ENCODE results near the gene THOC5. TPM values are rescaled to one million over a fixed set of nuclear protein-coding genes. Genes with fewer than 3 reads are reported as not detected.
A peak's percentile ranks its signal among the peaks of the same experiment; 100 is the strongest.
"Not testable (repeated sequence)": the region's sequence is repeated elsewhere in the genome, so short reads cannot be mapped to it uniquely, and the experiment has no call there.

The THOC5 gene
- 73.2 and 77.1 TPM in 2 replicates for total RNA-seq
- long read RNA-seq, full-length matches to known transcripts: 121 of 145 reads
- long read RNA-seq, partial matches to known transcripts: 10 of 145 reads
- long read RNA-seq, other reads (novel, unspliced or antisense): 14 of 145 reads

GRCh38 chr22:29553351-29554224 lies at the start of gene THOC5:
Gene THOC5 (minus strand): TSS chr22:29553757. CDS start chr22:29549147, 4,610 bp downstream.
- peak within 1 kb of the TSS; percentile 4 for H3K27ac Mint-ChIP-seq (ENCODE audit: unreplicated experiment)
- H3K36me3 Mint-ChIP-seq (ENCODE audit: low read depth): peaks cover 17% of the 10 kb centered on the region
- no peaks in the 10 kb centered on the region for H3K9me3 Mint-ChIP-seq
- DNase-seq (ENCODE audit: low read depth, low spot score): peak; percentile 87
- peak within 1 kb of the TSS; percentile 83 for H3K4me3 Mint-ChIP-seq
- H3K27me3 Mint-ChIP-seq (ENCODE audit: low read depth): no peaks in the 10 kb centered on the region
- peak; percentile 64 for TF ChIP-seq CTCF (conservative IDR thresholded peaks at IDR 0.05)
- peaks cover 12% of the 10 kb centered on the region for H3K4me1 Mint-ChIP-seq

- Mint-ChIP-seq H3K4me1 (peaks cover 5% of the 10 kb centered on the region), H3K27ac (ENCODE audit: unreplicated experiment) (no peak overlapping the region), H3K36me3 (ENCODE audit: low read depth) (no peaks in the 10 kb centered on the region), H3K27me3 (ENCODE audit: low read depth) (no peaks in the 10 kb centered on the region), H3K9me3 (no peaks in the 10 kb centered on the region), H3K4me3 (no peak overlapping the region)
- no peak for TF ChIP-seq CTCF (conservative IDR thresholded peaks at IDR 0.05)
- DNase-seq (ENCODE audit: low read depth, low spot score): no peak
These were observed 45.1 kb upstream of the THOC5 start for GRCh38 chr22:29598684-29599020.

- H3K27me3 Mint-ChIP-seq (ENCODE audit: low read depth); H3K27ac Mint-ChIP-seq (ENCODE audit: unreplicated experiment); H3K4me1 Mint-ChIP-seq; H3K9me3 Mint-ChIP-seq; H3K4me3 Mint-ChIP-seq; DNase-seq (ENCODE audit: low read depth, low spot score); H3K36me3 Mint-ChIP-seq (ENCODE audit: low read depth): not testable (repeated sequence)
These were observed 44.5 kb upstream of the THOC5 start for GRCh38 chr22:29597871-29598683.

GRCh38 chr22:29596408-29596807 lies 42.9 kb upstream of the THOC5 start:
- no peaks in the 10 kb centered on the region for H3K27me3 Mint-ChIP-seq (ENCODE audit: low read depth)
- no peaks in the 10 kb centered on the region for H3K4me1 Mint-ChIP-seq
- no peaks in the 10 kb centered on the region for H3K9me3 Mint-ChIP-seq
- no peaks in the 10 kb centered on the region for H3K36me3 Mint-ChIP-seq (ENCODE audit: low read depth)
- TF ChIP-seq CTCF (conservative IDR thresholded peaks at IDR 0.05): no peak
- H3K4me3 Mint-ChIP-seq: no peak overlapping the region
- DNase-seq (ENCODE audit: low read depth, low spot score): no peak
- H3K27ac Mint-ChIP-seq (ENCODE audit: unreplicated experiment): peak overlapping the region; percentile 67

GRCh38 chr22:29594447-29594846 lies 40.9 kb upstream of the THOC5 start:
- H3K9me3 Mint-ChIP-seq; H3K36me3 Mint-ChIP-seq (ENCODE audit: low read depth); H3K27me3 Mint-ChIP-seq (ENCODE audit: low read depth); H3K4me1 Mint-ChIP-seq; H3K4me3 Mint-ChIP-seq; H3K27ac Mint-ChIP-seq (ENCODE audit: unreplicated experiment); DNase-seq (ENCODE audit: low read depth, low spot score): not testable (repeated sequence)

- no peak for DNase-seq (ENCODE audit: low read depth, low spot score)
- Mint-ChIP-seq H3K9me3 (no peaks in the 10 kb centered on the region), H3K4me1 (peaks cover 4% of the 10 kb centered on the region), H3K36me3 (ENCODE audit: low read depth) (no peaks in the 10 kb centered on the region), H3K27me3 (ENCODE audit: low read depth) (no peaks in the 10 kb centered on the region), H3K27ac (ENCODE audit: unreplicated experiment) (no peak overlapping the region), H3K4me3 (no peak overlapping the region)
- TF ChIP-seq CTCF (conservative IDR thresholded peaks at IDR 0.05): no peak
These were observed 40.4 kb upstream of the THOC5 start for GRCh38 chr22:29593923-29594322.
